DND-41 (cell line): Measurements from ENCODE around the gene PHYH.

ENCODE experiments used
- EZH2 ChIP-seq: IDR thresholded peaks from 3 replicates; pipeline ENCODE4 v1.6.1; 2012; ENCODE audit warnings: borderline replicate concordance, low read depth, mild to moderate bottlenecking, moderate library complexity, low read length, inconsistent platforms; ENCODE audit not compliant: severe bottlenecking
- TF ChIP-seq, protein P1 (sequence below): IDR thresholded peaks from 2 replicates; pipeline ENCODE4 v1.5.1; 2012; ENCODE audit warnings: borderline replicate concordance, low read length, moderate library complexity, mild to moderate bottlenecking; ENCODE audit not compliant: poor library complexity, severe bottlenecking; ENCODE audit errors: extremely low read depth

DNA sequence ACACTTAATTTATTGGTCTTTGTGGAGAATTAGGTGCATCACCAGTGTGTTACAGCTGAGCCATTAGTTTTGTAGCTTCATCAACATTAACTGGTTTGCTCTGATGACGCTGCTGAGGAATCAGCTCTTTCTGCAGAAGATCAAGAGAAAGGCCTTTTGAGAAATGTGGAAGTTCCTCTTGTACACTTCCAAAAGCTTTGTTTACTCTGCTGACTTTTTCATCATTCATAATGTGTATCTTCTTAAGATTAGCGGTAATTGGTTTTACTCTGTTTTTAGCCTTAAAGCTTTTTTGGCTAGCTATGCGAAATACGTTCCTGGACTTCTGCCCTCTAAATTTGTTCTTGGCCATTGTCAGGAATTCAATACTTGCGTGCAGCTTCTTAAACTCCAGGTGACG, 8.2 kb upstream of the PHYH start:
- TF ChIP-seq, protein P1, sequence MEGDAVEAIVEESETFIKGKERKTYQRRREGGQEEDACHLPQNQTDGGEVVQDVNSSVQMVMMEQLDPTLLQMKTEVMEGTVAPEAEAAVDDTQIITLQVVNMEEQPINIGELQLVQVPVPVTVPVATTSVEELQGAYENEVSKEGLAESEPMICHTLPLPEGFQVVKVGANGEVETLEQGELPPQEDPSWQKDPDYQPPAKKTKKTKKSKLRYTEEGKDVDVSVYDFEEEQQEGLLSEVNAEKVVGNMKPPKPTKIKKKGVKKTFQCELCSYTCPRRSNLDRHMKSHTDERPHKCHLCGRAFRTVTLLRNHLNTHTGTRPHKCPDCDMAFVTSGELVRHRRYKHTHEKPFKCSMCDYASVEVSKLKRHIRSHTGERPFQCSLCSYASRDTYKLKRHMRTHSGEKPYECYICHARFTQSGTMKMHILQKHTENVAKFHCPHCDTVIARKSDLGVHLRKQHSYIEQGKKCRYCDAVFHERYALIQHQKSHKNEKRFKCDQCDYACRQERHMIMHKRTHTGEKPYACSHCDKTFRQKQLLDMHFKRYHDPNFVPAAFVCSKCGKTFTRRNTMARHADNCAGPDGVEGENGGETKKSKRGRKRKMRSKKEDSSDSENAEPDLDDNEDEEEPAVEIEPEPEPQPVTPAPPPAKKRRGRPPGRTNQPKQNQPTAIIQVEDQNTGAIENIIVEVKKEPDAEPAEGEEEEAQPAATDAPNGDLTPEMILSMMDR, result no peak
- TF ChIP-seq EZH2, result no peak
